SU-DHL-6 (cell line): ENCODE results near the gene SPTBN1.

Source experiments
- H2AFZ ChIP-seq: fragments of 200-600 bp; sonication (generic); 2 replicates; pipeline ENCODE4 v1.6.1; 2014; ENCODE audit warnings: low read depth, mild to moderate bottlenecking, moderate library complexity, mixed read lengths, antibody characterized with exemption, low read length; ENCODE audit not compliant: severe bottlenecking
- H3F3A ChIP-seq: fragments of 200-600 bp; shearing (Covaris generic); 2 replicates; pipeline ENCODE4 v1.6.0; 2016; ENCODE audit warnings: antibody characterized with exemption, mild to moderate bottlenecking; ENCODE audit not compliant: insufficient read depth
- H3K27ac ChIP-seq: fragments of 200-600 bp; sonication (generic); 2 replicates; pipeline ENCODE4 v1.5.1; 2016; ENCODE audit warnings: low read depth, mild to moderate bottlenecking, low read length, moderate library complexity, mixed read lengths
- H3K27me3 ChIP-seq: fragments of 200-600 bp; sonication (generic), shearing (Covaris generic); 2 replicates; pipeline ENCODE4 v1.6.0; 2014; ENCODE audit warnings: mild to moderate bottlenecking, low read length
- H3K36me3 ChIP-seq: fragments of 200-600 bp; sonication (generic); 2 replicates; pipeline ENCODE4 v1.6.1; 2014; ENCODE audit warnings: mild to moderate bottlenecking, low read length, mixed read lengths
- H3K4me2 ChIP-seq: fragments of 300-600, 200-600 bp; shearing (Covaris generic), sonication (generic); 2 replicates; pipeline ENCODE4 v1.6.0; 2014; ENCODE audit warnings: low read length, low read depth, mild to moderate bottlenecking; ENCODE audit not compliant: poor library complexity, severe bottlenecking
- H3K4me3 ChIP-seq: fragments of 200-600 bp; sonication (generic); 2 replicates; pipeline ENCODE4 v1.5.1; 2014; ENCODE audit warnings: antibody characterized with exemption, low read length, mild to moderate bottlenecking, mixed read lengths; ENCODE audit not compliant: insufficient read depth, poor library complexity, severe bottlenecking
- H3K79me2 ChIP-seq: fragments of 200-600 bp; sonication (generic); 2 replicates; pipeline ENCODE4 v1.6.1; 2014; ENCODE audit warnings: mild to moderate bottlenecking, low read length, moderate library complexity; ENCODE audit not compliant: insufficient read depth
- H3K9ac ChIP-seq: fragments of 200-600 bp; sonication (generic); 2 replicates; pipeline ENCODE4 v1.7.0; 2014; ENCODE audit warnings: mild to moderate bottlenecking, low read length
- H3K9me2 ChIP-seq: fragments of 200-600 bp; sonication (generic); replicated peaks from 2 replicates; pipeline ENCODE4 v1.6.1; 2014; ENCODE audit warnings: low read length; ENCODE audit not compliant: insufficient read depth
- H3K9me3 ChIP-seq: fragments of 200-600 bp; sonication (generic); 2 replicates; pipeline ENCODE4 v1.6.1; 2014; ENCODE audit warnings: low read length, mixed read lengths; ENCODE audit not compliant: insufficient read depth
- H4K20me1 ChIP-seq: fragments of 200-600 bp; sonication (generic); 2 replicates; pipeline ENCODE4 v1.6.1; 2014; ENCODE audit warnings: low read depth, mild to moderate bottlenecking, antibody characterized with exemption, low read length, moderate library complexity, mixed read lengths
- CTCF ChIP-seq: fragments of 200-600 bp; sonication (generic); IDR thresholded peaks from one replicate; pipeline ENCODE4 v1.5.1; 2017; ENCODE audit warnings: antibody characterized with exemption, mild to moderate bottlenecking, low read length, moderate library complexity; ENCODE audit not compliant: insufficient read depth, poor library complexity, severe bottlenecking
- EZH2phosphoT487 ChIP-seq: fragments of 200-600 bp; sonication (generic), shearing (Covaris generic); conservative IDR thresholded peaks from 2 replicates; pipeline ENCODE4 v1.6.1; 2018; ENCODE audit warnings: mild to moderate bottlenecking, antibody characterized with exemption, low read length, moderate library complexity, mixed read lengths

SPTBN1 gene

GRCh38 chr2:54579061-54579681 is 123.0 kb downstream of the SPTBN1 start:
- Histone ChIP-seq H3K9ac (no peak overlapping the region), H3K4me3 (no peak overlapping the region), H3K4me2 (no peak overlapping the region), H3K9me3 (no peaks in the 10 kb centered on the region), H4K20me1 (no peaks in the 10 kb centered on the region), H3K27me3 (no peaks in the 10 kb centered on the region), H3F3A (0 out of 2 replicates have a peak, but pooled peaks cover 3% of the 10 kb centered on the region), H3K36me3 (no peaks in the 10 kb centered on the region), H3K9me2 (no peaks in the 10 kb centered on the region), H3K27ac (no peak overlapping the region), H2AFZ (no peak overlapping the region), H3K79me2 (no peaks in the 10 kb centered on the region)
- TF ChIP-seq EZH2phosphoT487 (no peak), CTCF (no peak)

- no peaks in the 10 kb centered on the region for H3K36me3 ChIP-seq
- no peak overlapping the region for H2AFZ ChIP-seq
- no peak for TF ChIP-seq CTCF
- TF ChIP-seq EZH2phosphoT487, result no peak
- H3K9ac ChIP-seq, result no peak overlapping the region
- no peaks in the 10 kb centered on the region for H4K20me1 ChIP-seq
- H3K27me3 ChIP-seq, result no peaks in the 10 kb centered on the region
- H3K4me3 ChIP-seq, result no peak overlapping the region
- no peaks in the 10 kb centered on the region for H3K79me2 ChIP-seq
- H3F3A ChIP-seq, result 0 out of 2 replicates have a peak, but pooled peaks cover 3% of the 10 kb centered on the region
- H3K27ac ChIP-seq, result no peak overlapping the region
- no peak overlapping the region for H3K4me2 ChIP-seq
- H3K9me3 ChIP-seq, result no peaks in the 10 kb centered on the region
- H3K9me2 ChIP-seq, result no peaks in the 10 kb centered on the region
These were observed 123.8 kb downstream of the SPTBN1 start for GRCh38 chr2:54579682-54580620.

- Histone ChIP-seq H3K36me3 (no peaks in the 10 kb centered on the region), H4K20me1 (no peaks in the 10 kb centered on the region), H3K9me2 (no peaks in the 10 kb centered on the region), H3K4me3 (no peak overlapping the region), H3K27me3 (no peaks in the 10 kb centered on the region), H3K27ac (no peak overlapping the region), H3K79me2 (no peaks in the 10 kb centered on the region), H3K9ac (no peak overlapping the region), H3K9me3 (no peaks in the 10 kb centered on the region), H3F3A (0 out of 2 replicates have a peak, but pooled peaks cover 3% of the 10 kb centered on the region), H2AFZ (no peak overlapping the region), H3K4me2 (no peak overlapping the region)
- TF ChIP-seq EZH2phosphoT487 (no peak), CTCF (no peak)
These were observed 125.4 kb downstream of the SPTBN1 start for GRCh38 chr2:54581326-54582039.
